NCI-H1930 (cell line): ENCODE data around the gene MS4A13.
"Not testable (repeated sequence)": the region's sequence is repeated elsewhere in the genome, so short reads cannot be mapped to it uniquely, and the experiment has no call there.

Experiments used
- DNase-seq, 2 experiments: peaks; one replicate each; lab custom pipeline; 2025; lab: John Stamatoyannopoulos, UW

MS4A13 gene, protein sequence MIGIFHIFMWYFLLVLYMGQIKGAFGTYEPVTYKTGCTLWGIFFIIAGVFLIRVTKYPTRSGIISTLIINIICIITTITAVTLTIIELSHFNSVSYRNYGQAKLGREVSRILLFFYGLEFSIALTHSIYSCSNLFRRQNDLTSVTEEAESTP

GRCh38 chr11:60515144-60515855 is at the start of gene MS4A13:
Gene MS4A13 (plus strand): TSS chr11:60515392. CDS start chr11:60518084, 2,692 bp downstream.
- DNase-seq = no peak

DNA sequence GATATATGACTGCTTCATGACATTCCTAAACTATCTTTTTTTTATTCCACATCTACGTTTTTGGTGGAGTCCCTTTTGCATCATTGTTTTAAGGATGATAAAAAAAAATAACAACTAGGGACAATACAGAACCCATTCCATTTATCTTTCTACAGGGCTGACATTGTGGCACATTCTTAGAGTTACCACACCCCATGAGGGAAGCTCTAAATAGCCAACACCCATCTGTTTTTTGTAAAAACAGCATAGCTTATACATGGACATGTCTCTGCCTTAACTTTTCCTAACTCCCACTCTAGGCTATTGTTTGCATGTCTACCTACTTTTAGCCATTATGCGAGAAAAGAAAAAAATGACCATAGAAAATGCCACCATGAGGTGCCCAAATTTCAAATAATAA is 46.4 kb upstream of the MS4A13 start:
- no peak for DNase-seq

GRCh38 chr11:60469723-60470122 is 45.5 kb upstream of the MS4A13 start:
- DNase-seq = no peak

GRCh38 chr11:60477035-60477445 is 38.2 kb upstream of the MS4A13 start:
- no peak for DNase-seq

DNA sequence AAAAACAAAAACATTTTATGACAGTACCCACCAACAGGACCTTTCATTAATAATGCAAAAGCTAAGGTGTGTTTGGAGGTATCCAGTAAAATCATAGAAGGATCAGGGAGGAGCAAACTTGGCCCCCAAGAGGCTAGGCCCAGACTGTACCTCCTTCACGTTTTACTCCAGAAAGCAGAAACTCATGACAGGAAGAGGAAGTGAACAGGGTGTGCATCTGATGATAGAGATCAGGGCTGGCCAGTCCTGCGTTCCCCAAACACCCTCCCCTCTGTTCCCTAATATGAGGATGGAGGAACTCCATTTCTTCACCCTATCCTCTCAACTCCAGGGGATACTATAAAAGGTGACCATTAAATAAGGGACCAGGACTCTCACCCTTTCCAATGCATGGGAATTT is 32.8 kb upstream of the MS4A13 start:
- DNase-seq = no peak

GRCh38 chr11:60485987-60486386 is 29.2 kb upstream of the MS4A13 start:
- no peak for DNase-seq

DNA sequence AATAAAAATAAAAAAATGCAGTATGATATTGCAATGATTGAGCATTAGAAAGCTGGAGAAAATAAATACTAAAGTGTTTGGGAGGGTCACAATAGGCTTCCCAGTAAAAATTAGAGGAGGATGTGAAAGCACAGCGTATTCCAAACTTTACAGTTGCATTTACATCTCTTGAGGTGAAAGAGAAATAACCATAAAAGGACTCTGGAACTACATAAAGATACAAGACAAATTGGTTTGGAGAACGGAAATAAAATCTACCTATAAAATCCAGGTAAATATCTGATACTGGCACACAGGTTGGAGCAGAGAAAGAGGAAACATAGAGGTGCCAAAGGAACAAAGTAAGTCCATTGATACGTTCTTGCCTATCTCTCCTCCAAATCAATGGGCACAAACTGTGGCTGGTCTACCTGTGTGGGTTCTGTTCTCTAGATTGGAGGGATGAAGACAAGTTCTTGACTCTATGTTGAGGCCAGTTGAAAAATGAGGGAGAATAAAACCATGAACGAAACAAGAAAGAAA is 22.6 kb upstream of the MS4A13 start, which contains the start of gene MS4A12:
Gene MS4A12 (plus strand): TSS at position 291 of the 522 bp plus-strand sequence. CDS start 4,541 bp downstream, outside the sequence.
- no peak for DNase-seq

DNA sequence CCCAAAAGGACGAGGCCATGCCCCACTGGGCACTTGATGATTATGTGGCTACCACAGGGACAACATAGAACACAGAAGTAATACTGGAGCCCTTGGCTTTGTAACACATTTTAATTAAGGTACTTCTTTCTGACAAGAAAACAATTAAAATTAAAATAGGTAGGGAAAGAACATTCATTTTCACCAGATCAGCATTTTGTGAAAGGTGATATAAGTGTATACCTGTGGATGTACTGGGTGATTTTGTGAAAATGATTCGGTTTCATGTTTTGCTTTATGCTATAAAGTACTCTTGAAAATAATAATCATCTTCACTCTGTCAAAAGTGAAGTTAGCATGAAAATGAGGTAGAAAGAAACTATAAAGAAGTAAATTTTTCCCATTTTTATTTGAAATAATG is 21.7 kb upstream of the MS4A13 start:
- DNase-seq = no peak

- no peak for DNase-seq
Measured at GRCh38 chr11:60498399-60498798, 16.8 kb upstream of the MS4A13 start.

DNA sequence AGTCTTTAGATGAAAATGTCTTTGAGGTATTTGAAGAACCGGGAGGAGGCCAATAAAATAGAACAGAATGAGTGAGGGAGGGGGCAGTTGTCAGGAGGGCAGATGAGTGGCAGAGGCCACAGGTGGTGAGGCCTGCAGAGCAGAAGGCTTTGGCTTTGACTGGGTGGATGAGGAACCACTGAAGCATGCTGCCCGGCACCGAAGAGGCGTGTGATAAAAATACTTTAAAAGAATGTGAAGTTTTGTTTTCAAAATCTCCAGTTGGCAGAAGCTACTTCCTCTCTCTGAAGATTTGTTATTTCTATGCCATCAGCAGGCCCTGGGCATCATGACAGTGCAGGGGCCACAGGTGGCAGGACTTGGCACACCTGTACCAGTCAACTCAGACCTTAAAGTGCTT is 16.3 kb upstream of the MS4A13 start:
- DNase-seq = no peak

DNA sequence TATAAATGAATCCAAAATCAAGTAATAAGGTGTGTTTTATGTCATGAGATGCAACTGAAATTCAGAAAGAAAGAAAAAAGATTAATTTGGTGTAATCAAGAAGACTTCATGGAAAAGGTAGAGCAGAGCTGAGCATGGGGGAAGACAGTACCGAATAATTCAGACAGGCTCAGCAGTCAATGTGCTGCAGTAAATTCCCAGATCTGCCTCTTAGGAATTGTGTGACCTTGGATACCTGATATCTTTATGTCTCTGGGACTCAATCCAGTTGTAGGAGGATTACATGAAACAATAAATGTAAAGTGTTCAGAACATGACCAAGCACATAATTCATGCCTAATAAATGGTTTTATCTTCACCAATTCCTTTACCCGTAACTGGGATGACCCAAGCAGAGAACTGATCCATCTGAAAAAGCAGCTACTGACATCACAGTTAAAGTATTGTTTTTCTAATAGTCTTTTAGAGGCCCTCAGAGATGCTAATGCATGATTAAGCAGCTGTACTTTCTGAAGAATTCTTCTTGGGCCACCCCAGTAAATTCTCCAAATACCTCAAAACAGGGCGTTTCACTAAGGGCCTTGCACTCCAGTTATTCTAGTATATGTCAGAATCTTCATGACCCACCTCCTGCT is 14.8 kb upstream of the MS4A13 start:
- no peak for DNase-seq

GRCh38 chr11:60502221-60502775 is 12.9 kb upstream of the MS4A13 start:
- DNase-seq = no peak

DNA sequence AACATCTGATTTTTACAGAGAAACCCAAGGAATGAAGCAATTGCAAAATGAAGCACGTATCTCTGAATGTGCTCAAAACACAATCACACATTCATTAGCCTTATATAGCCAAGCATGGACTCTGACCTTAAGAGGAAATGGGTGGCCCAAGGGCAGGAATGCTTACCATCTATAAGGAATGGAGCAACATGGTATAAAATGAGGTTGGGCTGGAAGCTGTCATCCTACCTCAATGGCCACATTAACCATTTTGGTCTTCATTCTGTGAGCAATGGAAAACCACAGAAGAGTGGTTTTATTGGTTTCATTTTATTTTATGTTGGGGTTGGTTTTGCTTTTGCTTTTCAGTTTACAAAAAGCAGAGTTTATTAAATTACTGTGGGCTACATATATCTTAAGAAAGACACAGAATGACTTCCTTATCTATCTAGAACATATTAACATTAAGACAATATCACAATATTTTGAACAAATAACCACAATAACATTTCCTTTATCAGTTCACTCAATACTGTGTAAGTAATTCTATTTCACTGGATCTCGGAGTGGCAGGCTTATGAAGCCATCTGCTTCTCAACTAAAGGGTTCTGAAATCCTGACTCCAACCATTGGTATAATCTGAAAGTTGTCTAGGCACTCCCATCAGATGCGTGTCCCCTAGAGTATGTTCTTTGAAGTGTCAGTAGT is 10.8 kb upstream of the MS4A13 start:
- DNase-seq = no peak

- not testable (repeated sequence) for DNase-seq
Measured at GRCh38 chr11:60509609-60510008, 5.6 kb upstream of the MS4A13 start.

DNA sequence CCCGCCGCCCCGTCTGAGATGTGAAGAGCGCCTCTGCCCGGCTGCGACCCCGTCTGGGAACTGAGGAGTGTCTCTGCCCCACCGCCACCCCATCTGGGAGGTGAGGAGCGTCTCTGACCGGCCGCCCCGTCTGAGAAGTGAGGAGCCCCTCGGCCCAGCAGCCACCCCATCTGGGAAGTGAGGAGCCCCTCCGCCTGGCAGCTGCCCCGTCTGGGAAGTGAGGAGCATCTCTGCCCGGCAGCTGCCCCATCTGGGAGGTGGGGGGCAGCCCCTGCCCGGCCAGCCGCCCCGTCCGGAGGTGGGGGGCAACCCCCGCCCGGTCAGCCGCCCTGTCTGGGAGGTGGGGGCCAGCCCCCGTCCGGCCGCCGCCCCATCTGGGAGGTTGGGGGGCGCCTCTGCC is 5.0 kb upstream of the MS4A13 start:
- DNase-seq = not testable (repeated sequence)

DNA sequence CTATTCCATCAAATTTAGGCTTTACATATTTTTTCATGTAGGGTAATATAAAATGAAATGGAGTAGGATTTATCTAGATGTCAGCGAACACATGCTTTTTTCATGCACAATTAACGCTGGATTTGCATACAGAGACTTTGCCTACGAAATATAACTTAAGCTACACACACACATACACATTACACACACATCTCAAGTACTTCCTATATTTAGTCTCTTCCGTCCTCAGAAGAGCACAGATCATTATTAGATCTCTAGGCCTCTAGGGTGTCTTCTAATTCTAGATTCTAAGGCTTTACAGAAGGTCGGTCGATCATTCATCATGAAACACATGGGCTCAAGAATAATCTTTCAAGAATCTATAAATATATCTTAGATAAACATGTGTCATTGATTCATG is 3.8 kb upstream of the MS4A13 start:
- no peak for DNase-seq

DNA sequence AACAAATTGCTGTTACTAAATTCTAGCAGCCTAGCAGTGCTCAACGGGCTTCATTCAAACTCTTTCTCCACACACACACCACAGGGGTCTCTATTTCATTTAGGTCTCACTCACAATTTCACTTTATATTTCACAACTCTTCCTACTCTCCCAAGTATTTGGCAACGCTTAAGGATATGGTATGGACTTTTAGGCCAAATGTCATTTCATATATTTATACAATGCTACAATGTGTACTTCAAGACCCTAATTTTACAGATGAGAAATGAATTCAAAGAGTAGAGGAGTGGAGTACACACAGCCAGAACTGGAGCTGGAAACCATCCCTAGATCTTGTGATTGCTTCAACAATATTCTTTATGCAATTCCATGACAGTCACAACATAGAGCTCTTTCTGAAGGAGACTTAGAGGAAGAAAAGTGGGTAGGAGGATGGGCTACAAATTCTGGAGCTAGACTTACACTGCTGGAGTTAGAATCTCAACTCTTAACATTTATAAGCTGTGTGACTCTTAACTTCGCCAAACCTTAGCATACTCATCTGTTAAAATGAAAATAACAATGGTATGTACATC is 2.5 kb upstream of the MS4A13 start:
- DNase-seq = no peak

GRCh38 chr11:60513496-60514460 is 1.4 kb upstream of the MS4A13 start:
- no peak for DNase-seq

- DNase-seq = no peak
Measured at GRCh38 chr11:60528465-60528864, 13.3 kb downstream of the MS4A13 start.

- no peak for DNase-seq
Measured at GRCh38 chr11:60528934-60529333, 13.7 kb downstream of the MS4A13 start.
